ENCODE measurements around the gene LCN2. TPM values are rescaled to one million over a fixed set of nuclear protein-coding genes. Genes with fewer than 3 reads are reported as not detected.

Gene LCN2
- total and polyA plus RNA-seq, 9 of the 15 experiments (the other 6 are each of a cell fraction or from before 2014, with no cell fraction given), result 0.10 to 1.2 (median 0.44) TPM; not detected in 1

DNA sequence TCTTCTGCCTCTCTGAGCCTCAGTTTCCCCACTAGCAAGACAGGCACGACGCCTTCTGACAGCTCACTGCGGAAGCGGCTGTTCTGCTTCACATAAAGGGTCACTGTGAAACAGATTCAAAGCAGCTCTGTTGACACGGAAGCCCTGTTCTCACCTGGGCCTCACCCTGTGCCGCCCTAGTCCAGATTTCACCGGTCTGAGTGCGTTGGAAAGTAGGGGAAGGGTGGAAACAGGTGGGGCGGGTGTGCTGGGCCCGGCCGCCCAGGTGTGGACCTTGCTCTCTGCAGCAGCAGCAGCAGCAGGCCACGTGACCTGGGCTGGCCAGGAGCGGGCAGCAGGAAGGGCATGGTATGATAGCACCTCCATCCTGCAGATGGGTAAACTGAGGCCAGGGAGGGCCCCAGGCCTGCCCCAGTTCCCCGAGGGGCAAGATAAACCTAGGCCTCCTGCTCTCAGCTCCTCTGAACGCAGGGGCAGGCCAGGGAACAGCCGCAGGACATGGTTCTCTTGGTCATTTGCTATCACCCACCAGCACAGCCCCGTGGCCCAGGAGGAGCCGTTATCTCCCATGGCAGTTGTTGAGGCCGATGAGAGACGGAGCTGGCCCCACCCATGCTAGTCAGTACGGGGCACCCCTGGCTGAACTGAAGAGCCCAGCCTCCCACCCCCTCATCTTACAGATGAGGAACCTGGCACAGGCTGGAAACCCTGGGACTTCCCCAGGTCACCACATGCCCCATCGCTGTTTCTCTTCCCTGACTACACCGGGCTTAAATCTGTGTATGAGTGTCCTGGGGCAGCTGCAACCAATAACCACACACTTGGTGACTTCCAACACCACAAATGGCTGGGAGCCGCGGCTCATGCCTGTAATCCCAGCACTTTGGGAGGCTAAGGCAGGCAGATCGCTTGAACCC lies 33.8 kb upstream of the LCN2 start:
- BruUV-seq (replicated peaks), result no TSS peak
- intact Hi-C loops (cut with micrococcal nuclease) (loop anchor here (5.0 kb wide), 3 partner anchors 33 to 78 kb away; partner anchors contain the start of genes NAIF1 and SLC25A25), in situ Hi-C loops (cut with MboI) (loop anchor here (5.0 kb wide), 1 partner anchor 178 kb away; the partner anchor contains the start of gene DPM2)
- no peaks in the 10 kb centered on the region; the same call in 1 of the 2 replicates for H3K9me3 ChIP-seq (replicated peaks; ENCODE audit: control insufficient read depth, insufficient read depth, low read depth, low read length)
- H3K9me1 ChIP-seq (ENCODE audit: control insufficient read depth, insufficient read depth, low read length), result no peaks in the 10 kb centered on the region
- FAIRE-seq (peak; percentile 98), ATAC-seq (peak; percentile 86), DNase-seq (ENCODE audit: extremely low read depth in 1 of 4, low spot score in 3 of 4) (peak; percentile 93 to 98 (median 94))
- H3K9ac ChIP-seq (ENCODE audit: insufficient read depth in 1 of 2, low read depth in 2 of 2, low read length in 2 of 2), result peak overlapping the region; percentile 58 to 85
- 17% methylated on average over 23 of the region's 26 CpGs for WGBS (ENCODE audit: insufficient coverage, low coverage, missing lambda C conversion rate)
- H3K36me3 ChIP-seq (ENCODE audit: control insufficient read depth, insufficient read depth, low read length), result peaks cover 33% of the 10 kb centered on the region; the same call in 2 of the 3 replicates
- CTCF ChIA-PET (ENCODE audit: low intra/inter-chr PET ratio), result interaction anchor here (0.7 kb wide), 1 partner anchor 79 kb away, joined by 3 read pairs; no protein-coding TSS in a partner anchor
- no peaks in the 10 kb centered on the region; the same call in 2 of the 3 replicates for H3K79me2 ChIP-seq (ENCODE audit: control insufficient read depth, insufficient read depth, low read length)
- peak overlapping the region; percentile 76 for H3K27ac ChIP-seq (ENCODE audit: extremely low read depth, low read depth, low read length)
- H3K27me3 ChIP-seq (ENCODE audit: control insufficient read depth in 2 of 2, insufficient read depth in 2 of 2, low read length in 2 of 2), result no peaks in the 10 kb centered on the region
- H4K20me1 ChIP-seq (replicated peaks; ENCODE audit: control insufficient read depth, insufficient read depth, low read length), result no peaks in the 10 kb centered on the region
- peak overlapping the region; percentile 33 for H2AFZ ChIP-seq (ENCODE audit: low read depth, low read length)
- no peak overlapping the region for H3K4me3 ChIP-seq
- peak overlapping the region; percentile 30 for H3K4me2 ChIP-seq (ENCODE audit: insufficient read depth, low read length)
- peaks cover 24 to 60% of the 10 kb centered on the region in 2 experiments; a peak in 4 of 5 replicates for H3K4me1 ChIP-seq (replicated peaks in 1 of 2; ENCODE audit: control insufficient read depth in 2 of 2, insufficient read depth in 2 of 2, low read length in 2 of 2)
- POLR2A ChIA-PET, result interaction anchor here (0.6 to 2.2 kb wide), 9 partner anchors 9 to 341 kb away, joined by 3 to 14 read pairs (median 4); partner anchors contain the start of genes NAIF1 and ODF2
- peak; percentile 82 for TF ChIP-seq PHB2 (IDR thresholded peaks at IDR 0.05; ENCODE audit: low read depth)
- peak; percentile 66 for TF ChIP-seq ZFX (CRISPR knock-in tag; IDR thresholded peaks at IDR 0.05)
- TF ChIP-seq HSF4 (CRISPR knock-in tag; IDR thresholded peaks at IDR 0.05; ENCODE audit: borderline replicate concordance), result peak; percentile 36; the same call in 1 of the 2 replicates
- peak; percentile 66 to 77 for TF ChIP-seq KDM1A (IDR thresholded peaks at IDR 0.05)
- no peak for TF ChIP-seq HEY1 (CRISPR knock-in tag; IDR thresholded peaks at IDR 0.05; ENCODE audit: borderline replicate concordance)
- TF ChIP-seq, protein P1, sequence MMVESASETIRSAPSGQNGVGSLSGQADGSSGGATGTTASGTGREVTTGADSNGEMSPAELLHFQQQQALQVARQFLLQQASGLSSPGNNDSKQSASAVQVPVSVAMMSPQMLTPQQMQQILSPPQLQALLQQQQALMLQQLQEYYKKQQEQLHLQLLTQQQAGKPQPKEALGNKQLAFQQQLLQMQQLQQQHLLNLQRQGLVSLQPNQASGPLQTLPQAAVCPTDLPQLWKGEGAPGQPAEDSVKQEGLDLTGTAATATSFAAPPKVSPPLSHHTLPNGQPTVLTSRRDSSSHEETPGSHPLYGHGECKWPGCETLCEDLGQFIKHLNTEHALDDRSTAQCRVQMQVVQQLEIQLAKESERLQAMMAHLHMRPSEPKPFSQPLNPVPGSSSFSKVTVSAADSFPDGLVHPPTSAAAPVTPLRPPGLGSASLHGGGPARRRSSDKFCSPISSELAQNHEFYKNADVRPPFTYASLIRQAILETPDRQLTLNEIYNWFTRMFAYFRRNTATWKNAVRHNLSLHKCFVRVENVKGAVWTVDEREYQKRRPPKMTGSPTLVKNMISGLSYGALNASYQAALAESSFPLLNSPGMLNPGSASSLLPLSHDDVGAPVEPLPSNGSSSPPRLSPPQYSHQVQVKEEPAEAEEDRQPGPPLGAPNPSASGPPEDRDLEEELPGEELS (CRISPR knock-in tag; IDR thresholded peaks at IDR 0.05; ENCODE audit: borderline replicate concordance), result no peak
- TF ChIP-seq, protein P2, sequence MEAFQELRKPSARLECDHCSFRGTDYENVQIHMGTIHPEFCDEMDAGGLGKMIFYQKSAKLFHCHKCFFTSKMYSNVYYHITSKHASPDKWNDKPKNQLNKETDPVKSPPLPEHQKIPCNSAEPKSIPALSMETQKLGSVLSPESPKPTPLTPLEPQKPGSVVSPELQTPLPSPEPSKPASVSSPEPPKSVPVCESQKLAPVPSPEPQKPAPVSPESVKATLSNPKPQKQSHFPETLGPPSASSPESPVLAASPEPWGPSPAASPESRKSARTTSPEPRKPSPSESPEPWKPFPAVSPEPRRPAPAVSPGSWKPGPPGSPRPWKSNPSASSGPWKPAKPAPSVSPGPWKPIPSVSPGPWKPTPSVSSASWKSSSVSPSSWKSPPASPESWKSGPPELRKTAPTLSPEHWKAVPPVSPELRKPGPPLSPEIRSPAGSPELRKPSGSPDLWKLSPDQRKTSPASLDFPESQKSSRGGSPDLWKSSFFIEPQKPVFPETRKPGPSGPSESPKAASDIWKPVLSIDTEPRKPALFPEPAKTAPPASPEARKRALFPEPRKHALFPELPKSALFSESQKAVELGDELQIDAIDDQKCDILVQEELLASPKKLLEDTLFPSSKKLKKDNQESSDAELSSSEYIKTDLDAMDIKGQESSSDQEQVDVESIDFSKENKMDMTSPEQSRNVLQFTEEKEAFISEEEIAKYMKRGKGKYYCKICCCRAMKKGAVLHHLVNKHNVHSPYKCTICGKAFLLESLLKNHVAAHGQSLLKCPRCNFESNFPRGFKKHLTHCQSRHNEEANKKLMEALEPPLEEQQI (IDR thresholded peaks at IDR 0.05), result peak; percentile 66; the same call in 1 of the 2 replicates
- peak; percentile 95 for TF ChIP-seq GATA2 (CRISPR knock-in tag; IDR thresholded peaks at IDR 0.05)
- TF ChIP-seq, protein P3, sequence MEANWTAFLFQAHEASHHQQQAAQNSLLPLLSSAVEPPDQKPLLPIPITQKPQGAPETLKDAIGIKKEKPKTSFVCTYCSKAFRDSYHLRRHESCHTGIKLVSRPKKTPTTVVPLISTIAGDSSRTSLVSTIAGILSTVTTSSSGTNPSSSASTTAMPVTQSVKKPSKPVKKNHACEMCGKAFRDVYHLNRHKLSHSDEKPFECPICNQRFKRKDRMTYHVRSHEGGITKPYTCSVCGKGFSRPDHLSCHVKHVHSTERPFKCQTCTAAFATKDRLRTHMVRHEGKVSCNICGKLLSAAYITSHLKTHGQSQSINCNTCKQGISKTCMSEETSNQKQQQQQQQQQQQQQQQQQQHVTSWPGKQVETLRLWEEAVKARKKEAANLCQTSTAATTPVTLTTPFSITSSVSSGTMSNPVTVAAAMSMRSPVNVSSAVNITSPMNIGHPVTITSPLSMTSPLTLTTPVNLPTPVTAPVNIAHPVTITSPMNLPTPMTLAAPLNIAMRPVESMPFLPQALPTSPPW (CRISPR knock-in tag; IDR thresholded peaks at IDR 0.05), result peak; percentile 80
- TF ChIP-seq SREBF2 (CRISPR knock-in tag; IDR thresholded peaks at IDR 0.05), result no peak
- TF ChIP-seq, protein P4, sequence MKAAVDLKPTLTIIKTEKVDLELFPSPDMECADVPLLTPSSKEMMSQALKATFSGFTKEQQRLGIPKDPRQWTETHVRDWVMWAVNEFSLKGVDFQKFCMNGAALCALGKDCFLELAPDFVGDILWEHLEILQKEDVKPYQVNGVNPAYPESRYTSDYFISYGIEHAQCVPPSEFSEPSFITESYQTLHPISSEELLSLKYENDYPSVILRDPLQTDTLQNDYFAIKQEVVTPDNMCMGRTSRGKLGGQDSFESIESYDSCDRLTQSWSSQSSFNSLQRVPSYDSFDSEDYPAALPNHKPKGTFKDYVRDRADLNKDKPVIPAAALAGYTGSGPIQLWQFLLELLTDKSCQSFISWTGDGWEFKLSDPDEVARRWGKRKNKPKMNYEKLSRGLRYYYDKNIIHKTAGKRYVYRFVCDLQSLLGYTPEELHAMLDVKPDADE (conservative IDR thresholded peaks at IDR 0.05; ENCODE audit: control insufficient read depth, low read depth, low read length), result peak; percentile 91
- TF ChIP-seq FOSL1 (tag; conservative IDR thresholded peaks at IDR 0.05), result peak; percentile 46
